NT2/D1 (cell line): ENCODE results near the gene ARAP2.

Source experiments
- SUZ12 ChIP-seq: IDR thresholded peaks from 2 replicates; pipeline ENCODE4 v1.6.1; 2011; ENCODE audit not compliant: insufficient read length, insufficient read depth; ENCODE audit errors: extremely low read depth
- YY1 ChIP-seq: IDR thresholded peaks from 2 replicates; pipeline ENCODE4 v1.6.1; 2011; ENCODE audit not compliant: insufficient read length, insufficient read depth
- ZNF274 ChIP-seq: IDR thresholded peaks from 2 replicates; pipeline ENCODE4 v1.6.1; 2011; ENCODE audit warnings: mild to moderate bottlenecking, low read depth, low read length

DNA sequence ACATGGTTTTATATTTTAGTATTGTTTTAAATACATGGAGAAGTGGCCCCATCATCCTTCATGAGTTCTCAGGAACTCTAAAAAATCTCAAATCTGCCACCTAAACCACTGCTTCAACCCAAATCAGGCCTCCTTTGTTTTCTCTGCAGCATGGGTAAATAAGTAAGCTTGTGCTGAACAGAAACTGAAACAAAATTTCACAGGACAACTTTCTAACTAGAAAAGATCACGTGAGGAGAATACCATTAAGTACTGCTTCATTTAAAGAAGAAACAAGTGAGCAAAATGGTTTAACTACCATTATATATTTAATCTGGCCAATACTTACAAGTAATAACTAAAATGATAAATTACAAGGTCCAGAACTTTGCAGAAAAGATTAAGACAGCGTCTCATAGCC, 2.5 kb downstream of the ARAP2 start:
- TF ChIP-seq SUZ12 (no peak), YY1 (no peak), ZNF274 (no peak)
